NT2/D1 (cell line): ENCODE measurements around the gene MAP2K4.

ENCODE experiments used
- SUZ12 ChIP-seq: IDR thresholded peaks from 2 replicates; pipeline ENCODE4 v1.6.1; 2011; ENCODE audit not compliant: insufficient read length, insufficient read depth; ENCODE audit errors: extremely low read depth
- YY1 ChIP-seq: IDR thresholded peaks from 2 replicates; pipeline ENCODE4 v1.6.1; 2011; ENCODE audit not compliant: insufficient read length, insufficient read depth

- TF ChIP-seq YY1 (no peak), SUZ12 (no peak)
Observed at GRCh38 chr17:12136646-12137045, 116.0 kb downstream of the MAP2K4 start.
